ENCODE measurements around the gene SDK1.

DNA sequence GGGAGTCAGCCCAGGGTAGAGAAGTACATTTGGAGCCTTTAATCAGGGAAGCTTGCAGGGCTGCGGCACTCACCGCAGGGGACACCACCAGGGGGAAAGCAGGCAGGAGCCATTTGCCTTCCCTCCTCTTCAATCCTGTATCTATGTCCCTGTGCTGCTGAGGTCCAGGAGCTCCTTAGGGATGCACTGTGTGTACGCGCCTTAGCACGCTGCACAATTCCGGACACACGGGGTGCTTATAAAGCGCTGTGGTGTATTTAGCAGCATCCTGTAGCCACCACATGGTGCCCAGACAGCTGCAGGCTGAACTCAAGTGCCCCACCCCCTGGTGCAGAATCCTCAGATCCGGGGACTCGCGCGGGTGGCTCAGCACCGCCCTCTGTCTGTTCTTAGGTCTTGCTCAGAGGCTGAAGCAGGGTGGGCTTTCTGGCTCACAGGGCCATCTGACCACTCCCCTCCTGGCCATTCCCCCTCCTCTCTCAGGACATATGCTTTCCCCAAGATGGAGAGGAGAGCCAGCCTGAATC is 421.4 kb downstream of the SDK1 start:
- TF ChIP-seq, protein P1, sequence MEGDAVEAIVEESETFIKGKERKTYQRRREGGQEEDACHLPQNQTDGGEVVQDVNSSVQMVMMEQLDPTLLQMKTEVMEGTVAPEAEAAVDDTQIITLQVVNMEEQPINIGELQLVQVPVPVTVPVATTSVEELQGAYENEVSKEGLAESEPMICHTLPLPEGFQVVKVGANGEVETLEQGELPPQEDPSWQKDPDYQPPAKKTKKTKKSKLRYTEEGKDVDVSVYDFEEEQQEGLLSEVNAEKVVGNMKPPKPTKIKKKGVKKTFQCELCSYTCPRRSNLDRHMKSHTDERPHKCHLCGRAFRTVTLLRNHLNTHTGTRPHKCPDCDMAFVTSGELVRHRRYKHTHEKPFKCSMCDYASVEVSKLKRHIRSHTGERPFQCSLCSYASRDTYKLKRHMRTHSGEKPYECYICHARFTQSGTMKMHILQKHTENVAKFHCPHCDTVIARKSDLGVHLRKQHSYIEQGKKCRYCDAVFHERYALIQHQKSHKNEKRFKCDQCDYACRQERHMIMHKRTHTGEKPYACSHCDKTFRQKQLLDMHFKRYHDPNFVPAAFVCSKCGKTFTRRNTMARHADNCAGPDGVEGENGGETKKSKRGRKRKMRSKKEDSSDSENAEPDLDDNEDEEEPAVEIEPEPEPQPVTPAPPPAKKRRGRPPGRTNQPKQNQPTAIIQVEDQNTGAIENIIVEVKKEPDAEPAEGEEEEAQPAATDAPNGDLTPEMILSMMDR (IDR thresholded peaks at IDR 0.05; ENCODE audit: low read depth, low read length) = peak; percentile 17
- TF ChIP-seq POLR2A (IDR thresholded peaks at IDR 0.05; ENCODE audit: extremely low read depth, insufficient read length) (no peak), MYC (IDR thresholded peaks at IDR 0.05; ENCODE audit: low read depth, low read length) (no peak)
- TF ChIP-seq, protein P2, sequence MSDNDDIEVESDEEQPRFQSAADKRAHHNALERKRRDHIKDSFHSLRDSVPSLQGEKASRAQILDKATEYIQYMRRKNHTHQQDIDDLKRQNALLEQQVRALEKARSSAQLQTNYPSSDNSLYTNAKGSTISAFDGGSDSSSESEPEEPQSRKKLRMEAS (IDR thresholded peaks at IDR 0.05; ENCODE audit: low read depth, low read length) = no peak

All from NB4 (cell line).